Activated B cell treated with CpG ODN at 0.5 μM for 24 hours (primary cell): ENCODE results near the gene SAMD14. TPM values are rescaled to one million over a fixed set of nuclear protein-coding genes. Genes with fewer than 3 reads are reported as not detected.

Experiments used
- ATAC-seq: fragments of 200-7000 bp; cut with Tn5 transposase; one replicate; pipeline ENCODE4 v1.10.0; 2021; ENCODE audit warnings: low read depth, mild to moderate bottlenecking, moderate library complexity
- CTCF ChIA-PET: fragments of 350-600 bp; sonication (Branson Sonifier 250); formaldehyde crosslinking; loops from one replicate; lab custom pipeline; 2021; ENCODE audit warnings: antibody characterized with exemption; lab: Charles Lee
- POLR2A ChIA-PET: fragments of 350-600 bp; sonication (Branson Sonifier 250); formaldehyde crosslinking; loops from one replicate; lab custom pipeline; 2021; ENCODE audit warnings: antibody characterized with exemption; lab: Charles Lee
- DNase-seq: peaks from one replicate; pipeline ENCODE4 v3.0.0; 2022
- H3K27ac Mint-ChIP-seq: one replicate; pipeline ENCODE4 v1.8.0; 2020; ENCODE audit warnings: mixed read lengths
- H3K27me3 Mint-ChIP-seq: one replicate; pipeline ENCODE4 v1.8.0; 2021; ENCODE audit warnings: mixed read lengths
- H3K36me3 Mint-ChIP-seq: one replicate; pipeline ENCODE4 v1.8.0; 2021; ENCODE audit warnings: low read depth, mixed read lengths
- H3K4me1 Mint-ChIP-seq: one replicate; pipeline ENCODE4 v1.8.0; 2021; ENCODE audit warnings: mixed read lengths
- H3K4me3 Mint-ChIP-seq: one replicate; pipeline ENCODE4 v1.8.0; 2020; ENCODE audit warnings: mild to moderate bottlenecking, mixed read lengths
- H3K9me3 Mint-ChIP-seq: one replicate; pipeline ENCODE4 v1.8.0; 2020; ENCODE audit warnings: mixed read lengths
- CTCF ChIP-seq: fragments of 200-600 bp; IDR thresholded peaks from one replicate; pipeline ENCODE4 v1.8.0; 2022; ENCODE audit warnings: antibody characterized with exemption, mild to moderate bottlenecking
- intact Hi-C: fragments of 100-400 bp; cut with micrococcal nuclease; formaldehyde crosslinking; loops from one replicate; pipeline ENCODE4 v1.15.1; 2024
- total RNA-seq: library from RNA; stranded (reverse); gene quantifications from 2 replicates; pipeline ENCODE4 v1.2.3, GENCODE V29; 2022

SAMD14 gene
- total RNA-seq, 1 donor from 2014 or later: 4.7 TPM

DNA sequence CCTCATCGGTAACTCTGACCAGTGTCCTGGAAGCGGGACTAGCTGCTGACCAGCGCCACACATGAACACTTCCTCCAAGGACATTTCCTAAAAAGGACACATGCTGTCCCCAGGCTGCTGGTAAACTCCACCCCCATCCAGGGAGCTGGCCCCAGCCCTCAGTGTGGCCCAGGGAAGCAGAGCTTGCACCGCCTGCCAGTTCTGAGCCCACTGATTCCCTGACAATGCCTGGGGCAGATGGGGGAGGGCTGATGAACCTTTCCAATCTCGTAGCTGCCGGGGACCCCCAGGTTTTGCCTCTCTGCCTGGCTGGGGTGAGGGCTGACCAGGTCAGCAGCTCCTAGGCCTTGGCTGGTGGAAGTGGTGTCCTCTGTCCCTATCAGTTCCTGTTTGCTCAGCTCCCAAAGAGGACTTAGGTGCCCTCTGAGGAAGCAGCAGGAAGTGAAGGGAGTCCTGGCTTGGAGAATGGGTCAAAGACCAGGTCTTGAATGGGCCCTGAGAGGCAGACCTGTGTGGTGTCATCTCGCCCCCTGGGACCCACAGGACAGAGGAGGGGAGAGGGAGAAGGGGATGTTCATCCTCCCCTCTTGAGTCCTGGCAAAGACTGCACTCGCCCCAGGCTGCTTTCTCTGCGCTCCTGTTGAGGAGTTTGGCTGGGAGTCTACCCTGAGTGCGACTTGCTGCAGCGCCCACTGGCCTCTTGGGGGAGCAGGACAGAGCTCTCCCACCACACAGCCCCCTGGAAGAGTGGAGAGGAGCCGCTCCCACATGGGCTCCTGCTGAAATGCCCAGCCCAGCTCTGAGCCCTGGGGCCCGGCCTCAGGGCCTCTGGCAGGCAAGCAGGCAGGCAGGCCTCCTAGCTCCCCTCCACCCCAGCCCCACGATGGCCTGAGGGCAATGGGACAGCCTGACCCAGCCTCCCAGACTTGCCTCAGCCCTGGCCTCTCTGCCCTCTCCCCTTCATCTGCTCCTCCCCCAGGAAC, 18.0 kb downstream of the SAMD14 start:
- DNase-seq (no peak), ATAC-seq (no peak)
- H3K27ac Mint-ChIP-seq: no peak overlapping the region
- CTCF ChIA-PET: no interaction called here
- H3K4me3 Mint-ChIP-seq: no peak overlapping the region
- intact Hi-C loops: no loop called here
- no peak for TF ChIP-seq CTCF
- H3K4me1 Mint-ChIP-seq: peaks cover 7% of the 10 kb centered on the region
- H3K9me3 Mint-ChIP-seq: no peaks in the 10 kb centered on the region
- POLR2A ChIA-PET: no interaction called here
- peaks cover 28% of the 10 kb centered on the region for H3K36me3 Mint-ChIP-seq
- H3K27me3 Mint-ChIP-seq: peaks cover 16% of the 10 kb centered on the region

DNA sequence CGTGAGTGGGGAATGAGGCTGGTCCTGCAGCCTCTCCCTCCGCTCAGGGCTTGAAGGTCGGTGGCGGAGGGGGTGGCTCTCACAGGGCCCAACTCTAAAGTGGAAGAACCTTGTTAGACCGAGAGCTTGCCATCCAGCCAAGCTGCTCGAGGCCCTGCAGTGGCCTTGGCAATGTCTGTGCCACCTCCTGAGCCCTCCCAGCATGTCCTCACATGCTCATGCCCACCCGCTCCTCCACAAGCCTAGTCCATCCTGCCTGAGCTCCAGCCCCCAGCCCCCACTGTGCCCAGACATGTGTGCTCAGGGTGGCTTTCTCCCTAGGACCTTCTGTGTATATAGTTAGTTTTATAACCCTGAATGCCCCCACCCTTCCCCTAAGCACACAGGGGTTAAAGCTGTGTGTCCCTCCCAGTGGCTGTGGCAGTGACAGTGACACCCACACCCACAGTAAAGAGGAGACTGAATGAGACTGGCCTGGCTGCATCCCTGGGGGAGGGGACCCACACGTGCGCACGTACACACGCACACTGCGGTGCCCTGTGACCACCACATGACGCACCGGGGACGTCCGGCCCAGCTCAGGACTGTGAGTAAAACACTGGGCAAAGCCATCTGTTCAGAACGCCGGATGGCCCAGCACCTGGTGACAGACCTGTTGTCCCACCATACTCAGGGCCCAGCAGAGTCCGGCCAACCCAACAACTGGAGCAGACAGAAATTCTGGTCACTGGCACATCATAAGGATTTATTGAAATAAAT, 19.2 kb downstream of the SAMD14 start:
- H3K27me3 Mint-ChIP-seq: peaks cover 10% of the 10 kb centered on the region
- peaks cover 4% of the 10 kb centered on the region for H3K4me1 Mint-ChIP-seq
- no peak overlapping the region for H3K27ac Mint-ChIP-seq
- no peak for TF ChIP-seq CTCF
- H3K36me3 Mint-ChIP-seq: peaks cover 33% of the 10 kb centered on the region
- no peak overlapping the region for H3K4me3 Mint-ChIP-seq
- POLR2A ChIA-PET: no interaction called here
- no peaks in the 10 kb centered on the region for H3K9me3 Mint-ChIP-seq
- no peak for ATAC-seq
- intact Hi-C loops: no loop called here
- DNase-seq: no peak
- CTCF ChIA-PET: no interaction called here

GRCh38 chr17:50109785-50110184, 20.2 kb downstream of the SAMD14 start:
- TF ChIP-seq CTCF: no peak
- no peak overlapping the region for H3K27ac Mint-ChIP-seq
- no peak for DNase-seq
- peaks cover 2% of the 10 kb centered on the region for H3K27me3 Mint-ChIP-seq
- H3K36me3 Mint-ChIP-seq: peaks cover 42% of the 10 kb centered on the region
- ChIA-PET CTCF (no interaction called here), POLR2A (no interaction called here)
- no peak overlapping the region for H3K4me3 Mint-ChIP-seq
- no peaks in the 10 kb centered on the region for H3K9me3 Mint-ChIP-seq
- H3K4me1 Mint-ChIP-seq: peaks cover under 1% of the 10 kb centered on the region
- intact Hi-C loops: no loop called here
- no peak for ATAC-seq

GRCh38 chr17:50109207-50109606, 20.8 kb downstream of the SAMD14 start:
- peaks cover 42% of the 10 kb centered on the region for H3K36me3 Mint-ChIP-seq
- POLR2A ChIA-PET: interaction anchor here (1.1 kb wide), 1 partner anchor 39 kb away, joined by 3 read pairs; no protein-coding TSS in a partner anchor
- no peak overlapping the region for H3K27ac Mint-ChIP-seq
- intact Hi-C loops: no loop called here
- DNase-seq (no peak), ATAC-seq (no peak)
- H3K4me1 Mint-ChIP-seq: no peaks in the 10 kb centered on the region
- peaks cover 2% of the 10 kb centered on the region for H3K27me3 Mint-ChIP-seq
- no peak overlapping the region for H3K4me3 Mint-ChIP-seq
- CTCF ChIA-PET: no interaction called here
- TF ChIP-seq CTCF: no peak
- no peaks in the 10 kb centered on the region for H3K9me3 Mint-ChIP-seq

- Mint-ChIP-seq H3K36me3 (peaks cover 42% of the 10 kb centered on the region), H3K27ac (no peak overlapping the region)
- POLR2A ChIA-PET: interaction anchor here (1.1 kb wide), 1 partner anchor 40 kb away, joined by 3 read pairs; no protein-coding TSS in a partner anchor
Measured at GRCh38 chr17:50108556-50108955, 21.4 kb downstream of the SAMD14 start.

More at GRCh38 chr17:50108556-50108955, 21.4 kb downstream of the SAMD14 start:
- TF ChIP-seq CTCF: no peak
- no peaks in the 10 kb centered on the region for H3K4me1 Mint-ChIP-seq
- CTCF ChIA-PET: no interaction called here
- H3K4me3 Mint-ChIP-seq: no peak overlapping the region
- peaks cover under 1% of the 10 kb centered on the region for H3K27me3 Mint-ChIP-seq
- ATAC-seq (no peak), DNase-seq (no peak)
- H3K9me3 Mint-ChIP-seq: no peaks in the 10 kb centered on the region
- intact Hi-C loops: no loop called here
